Panc1 (cell line): ENCODE data around the gene ETFA.

Experiments used
- POLR2AphosphoS5 ChIP-seq: IDR thresholded peaks from 2 replicates; pipeline ENCODE4 v1.6.1; 2012; ENCODE audit warnings: mild to moderate bottlenecking, low read depth, low read length, moderate library complexity
- SIN3A ChIP-seq: IDR thresholded peaks from 2 replicates; pipeline ENCODE4 v1.6.1; 2012; ENCODE audit warnings: low read depth, mild to moderate bottlenecking, low read length, moderate library complexity, borderline replicate concordance; ENCODE audit not compliant: insufficient read depth
- TCF7L2 ChIP-seq: IDR thresholded peaks from 2 replicates; pipeline ENCODE4 v1.6.1; 2011; ENCODE audit warnings: mild to moderate bottlenecking, low read depth, low read length, inconsistent platforms
- TF ChIP-seq, protein P1 (sequence below): fragments of 450-650 bp; IDR thresholded peaks from 2 replicates; pipeline ENCODE4 v1.5.1; 2017; ENCODE audit warnings: mild to moderate bottlenecking
- TF ChIP-seq, protein P2 (sequence below), 2 experiments: IDR thresholded peaks; 2 replicates each; pipeline ENCODE4 v1.6.1; 2011 to 2012; ENCODE audit warnings: low read depth in 2 of 2, control low read depth in 1 of 2, low read length in 1 of 2, mild to moderate bottlenecking in 1 of 2, moderate library complexity in 1 of 2; ENCODE audit not compliant: insufficient read depth in 1 of 2

DNA sequence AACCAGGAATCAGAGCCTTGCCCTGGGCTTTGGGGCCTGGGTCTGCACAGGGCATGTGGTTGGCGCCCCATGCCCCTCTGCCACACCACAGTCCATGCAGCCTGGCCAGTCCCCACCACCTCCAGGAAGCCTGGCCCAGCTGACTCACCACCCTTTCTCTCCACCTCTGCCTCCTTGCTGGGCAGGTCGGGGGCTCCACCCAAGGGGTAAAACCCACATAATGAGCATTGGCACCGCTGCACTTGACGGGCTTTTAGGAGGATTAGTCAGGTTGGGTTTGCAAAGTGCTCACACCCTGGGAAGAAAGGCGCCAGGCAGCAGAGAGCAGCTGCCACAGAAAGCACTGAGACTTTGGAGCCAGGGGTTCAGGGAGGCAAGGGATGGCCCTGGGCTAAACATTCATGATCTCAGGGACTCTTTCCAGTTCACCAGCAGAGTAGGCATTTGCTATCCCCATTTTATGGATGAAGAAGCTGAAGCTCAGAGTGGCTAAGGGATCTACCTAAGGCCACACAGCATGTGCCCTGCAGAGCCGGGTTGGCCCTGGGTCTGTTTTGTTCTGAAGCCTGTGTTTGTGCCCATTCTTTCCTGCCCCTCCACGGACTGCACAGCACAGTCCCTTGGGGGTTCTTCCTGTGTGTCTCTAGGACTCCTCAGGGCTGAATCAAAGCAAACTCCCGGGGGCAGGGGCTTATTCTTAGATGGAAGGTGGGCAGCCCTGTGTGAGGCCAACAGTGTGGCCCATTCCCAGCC lies 113.4 kb downstream of the ETFA start:
- TF ChIP-seq SIN3A, result no peak
- TF ChIP-seq, protein P1, sequence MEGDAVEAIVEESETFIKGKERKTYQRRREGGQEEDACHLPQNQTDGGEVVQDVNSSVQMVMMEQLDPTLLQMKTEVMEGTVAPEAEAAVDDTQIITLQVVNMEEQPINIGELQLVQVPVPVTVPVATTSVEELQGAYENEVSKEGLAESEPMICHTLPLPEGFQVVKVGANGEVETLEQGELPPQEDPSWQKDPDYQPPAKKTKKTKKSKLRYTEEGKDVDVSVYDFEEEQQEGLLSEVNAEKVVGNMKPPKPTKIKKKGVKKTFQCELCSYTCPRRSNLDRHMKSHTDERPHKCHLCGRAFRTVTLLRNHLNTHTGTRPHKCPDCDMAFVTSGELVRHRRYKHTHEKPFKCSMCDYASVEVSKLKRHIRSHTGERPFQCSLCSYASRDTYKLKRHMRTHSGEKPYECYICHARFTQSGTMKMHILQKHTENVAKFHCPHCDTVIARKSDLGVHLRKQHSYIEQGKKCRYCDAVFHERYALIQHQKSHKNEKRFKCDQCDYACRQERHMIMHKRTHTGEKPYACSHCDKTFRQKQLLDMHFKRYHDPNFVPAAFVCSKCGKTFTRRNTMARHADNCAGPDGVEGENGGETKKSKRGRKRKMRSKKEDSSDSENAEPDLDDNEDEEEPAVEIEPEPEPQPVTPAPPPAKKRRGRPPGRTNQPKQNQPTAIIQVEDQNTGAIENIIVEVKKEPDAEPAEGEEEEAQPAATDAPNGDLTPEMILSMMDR, result no peak
- TF ChIP-seq, protein P2, sequence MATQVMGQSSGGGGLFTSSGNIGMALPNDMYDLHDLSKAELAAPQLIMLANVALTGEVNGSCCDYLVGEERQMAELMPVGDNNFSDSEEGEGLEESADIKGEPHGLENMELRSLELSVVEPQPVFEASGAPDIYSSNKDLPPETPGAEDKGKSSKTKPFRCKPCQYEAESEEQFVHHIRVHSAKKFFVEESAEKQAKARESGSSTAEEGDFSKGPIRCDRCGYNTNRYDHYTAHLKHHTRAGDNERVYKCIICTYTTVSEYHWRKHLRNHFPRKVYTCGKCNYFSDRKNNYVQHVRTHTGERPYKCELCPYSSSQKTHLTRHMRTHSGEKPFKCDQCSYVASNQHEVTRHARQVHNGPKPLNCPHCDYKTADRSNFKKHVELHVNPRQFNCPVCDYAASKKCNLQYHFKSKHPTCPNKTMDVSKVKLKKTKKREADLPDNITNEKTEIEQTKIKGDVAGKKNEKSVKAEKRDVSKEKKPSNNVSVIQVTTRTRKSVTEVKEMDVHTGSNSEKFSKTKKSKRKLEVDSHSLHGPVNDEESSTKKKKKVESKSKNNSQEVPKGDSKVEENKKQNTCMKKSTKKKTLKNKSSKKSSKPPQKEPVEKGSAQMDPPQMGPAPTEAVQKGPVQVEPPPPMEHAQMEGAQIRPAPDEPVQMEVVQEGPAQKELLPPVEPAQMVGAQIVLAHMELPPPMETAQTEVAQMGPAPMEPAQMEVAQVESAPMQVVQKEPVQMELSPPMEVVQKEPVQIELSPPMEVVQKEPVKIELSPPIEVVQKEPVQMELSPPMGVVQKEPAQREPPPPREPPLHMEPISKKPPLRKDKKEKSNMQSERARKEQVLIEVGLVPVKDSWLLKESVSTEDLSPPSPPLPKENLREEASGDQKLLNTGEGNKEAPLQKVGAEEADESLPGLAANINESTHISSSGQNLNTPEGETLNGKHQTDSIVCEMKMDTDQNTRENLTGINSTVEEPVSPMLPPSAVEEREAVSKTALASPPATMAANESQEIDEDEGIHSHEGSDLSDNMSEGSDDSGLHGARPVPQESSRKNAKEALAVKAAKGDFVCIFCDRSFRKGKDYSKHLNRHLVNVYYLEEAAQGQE (IDR thresholded peaks at IDR 0.05; ENCODE audit: insufficient read depth in 1 of 2, low read depth in 2 of 2, low read length in 1 of 2), result no peak
- TF ChIP-seq POLR2AphosphoS5, result no peak
- no peak for TF ChIP-seq TCF7L2
